ENCODE data around the gene PACSIN1.

GRCh38 chr6:34534656-34535055 is 68.8 kb downstream of the PACSIN1 start:
- TF ChIP-seq CTCF (IDR thresholded peaks at IDR 0.05) (no peak), POLR2A (IDR thresholded peaks at IDR 0.05) (no peak), EP300 (IDR thresholded peaks at IDR 0.05) (no peak)
